GM06990 (cell line): ENCODE data around the gene FBF1.

Experiments
- DNase-seq: peaks from one replicate; pipeline ENCODE4 v3.0.0-alpha.2; 2011; ENCODE audit not compliant: insufficient read length; ENCODE audit errors: extremely low read depth
- H3K27me3 ChIP-seq: replicated peaks from 2 replicates; pipeline ENCODE4 v1.6.0; 2011; ENCODE audit warnings: low read length; ENCODE audit not compliant: control insufficient read depth, insufficient read depth
- H3K36me3 ChIP-seq: 2 replicates; pipeline ENCODE4 v1.5.1; 2011; ENCODE audit warnings: low read length; ENCODE audit not compliant: control insufficient read depth, insufficient read depth
- H3K4me3 ChIP-seq: replicated peaks from 2 replicates; pipeline ENCODE4 v1.5.1; 2011; ENCODE audit warnings: low read depth, mild to moderate bottlenecking, control low read depth, low read length
- TF ChIP-seq, protein P1 (sequence below): IDR thresholded peaks from 2 replicates; pipeline ENCODE4 v1.5.1; 2011; ENCODE audit warnings: low read length, control low read depth, mild to moderate bottlenecking, inconsistent platforms; ENCODE audit not compliant: insufficient read depth, poor library complexity, severe bottlenecking

FBF1 gene

DNA sequence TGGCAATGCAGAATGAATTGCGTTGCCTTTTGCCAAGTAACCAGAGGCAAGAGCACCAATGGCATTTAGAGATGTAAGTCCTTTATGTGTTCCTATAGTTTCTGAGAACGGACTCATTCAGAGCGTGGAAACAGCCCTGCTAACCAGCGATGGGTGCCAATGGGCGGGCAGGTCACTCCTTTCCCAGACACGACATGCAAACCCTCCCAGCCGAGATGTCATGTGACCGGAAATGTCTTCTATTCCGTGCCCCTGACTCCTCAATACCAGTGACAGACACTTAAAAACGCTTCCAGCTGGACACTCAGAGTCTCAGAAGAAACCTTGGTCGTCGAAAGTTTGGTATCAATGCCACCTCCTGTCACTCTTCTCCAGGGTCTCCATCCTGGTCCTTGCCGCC, 3.2 kb downstream of the FBF1 start:
- TF ChIP-seq, protein P1, sequence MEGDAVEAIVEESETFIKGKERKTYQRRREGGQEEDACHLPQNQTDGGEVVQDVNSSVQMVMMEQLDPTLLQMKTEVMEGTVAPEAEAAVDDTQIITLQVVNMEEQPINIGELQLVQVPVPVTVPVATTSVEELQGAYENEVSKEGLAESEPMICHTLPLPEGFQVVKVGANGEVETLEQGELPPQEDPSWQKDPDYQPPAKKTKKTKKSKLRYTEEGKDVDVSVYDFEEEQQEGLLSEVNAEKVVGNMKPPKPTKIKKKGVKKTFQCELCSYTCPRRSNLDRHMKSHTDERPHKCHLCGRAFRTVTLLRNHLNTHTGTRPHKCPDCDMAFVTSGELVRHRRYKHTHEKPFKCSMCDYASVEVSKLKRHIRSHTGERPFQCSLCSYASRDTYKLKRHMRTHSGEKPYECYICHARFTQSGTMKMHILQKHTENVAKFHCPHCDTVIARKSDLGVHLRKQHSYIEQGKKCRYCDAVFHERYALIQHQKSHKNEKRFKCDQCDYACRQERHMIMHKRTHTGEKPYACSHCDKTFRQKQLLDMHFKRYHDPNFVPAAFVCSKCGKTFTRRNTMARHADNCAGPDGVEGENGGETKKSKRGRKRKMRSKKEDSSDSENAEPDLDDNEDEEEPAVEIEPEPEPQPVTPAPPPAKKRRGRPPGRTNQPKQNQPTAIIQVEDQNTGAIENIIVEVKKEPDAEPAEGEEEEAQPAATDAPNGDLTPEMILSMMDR: no peak
- no peak for DNase-seq

DNA sequence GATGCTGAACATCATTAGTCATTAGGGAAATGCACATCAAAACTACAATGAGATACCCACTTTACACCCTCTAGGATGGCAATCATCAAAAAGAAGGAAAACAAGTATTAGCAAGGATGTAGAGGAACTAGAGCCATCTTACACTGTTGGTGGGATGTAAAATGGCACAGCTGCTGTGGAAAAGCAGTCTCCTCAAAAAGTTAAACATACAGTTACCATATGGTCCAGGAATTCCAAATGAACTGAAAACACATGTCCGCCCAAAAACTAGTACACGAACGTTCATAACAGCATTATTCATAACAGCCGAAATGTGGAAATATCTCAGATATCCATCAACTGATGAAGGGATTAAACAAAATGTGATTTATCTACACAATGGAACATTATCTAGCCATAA, 7.0 kb downstream of the FBF1 start:
- Histone ChIP-seq H3K4me3 (no peak overlapping the region), H3K27me3 (no peaks in the 10 kb centered on the region), H3K36me3 (no peaks in the 10 kb centered on the region)
- DNase-seq: no peak
- TF ChIP-seq, protein P1: no peak

More for the DNA sequence above, 3.2 kb downstream of the FBF1 start:
- Histone ChIP-seq H3K4me3 (no peak overlapping the region), H3K36me3 (no peaks in the 10 kb centered on the region), H3K27me3 (no peaks in the 10 kb centered on the region)

DNA sequence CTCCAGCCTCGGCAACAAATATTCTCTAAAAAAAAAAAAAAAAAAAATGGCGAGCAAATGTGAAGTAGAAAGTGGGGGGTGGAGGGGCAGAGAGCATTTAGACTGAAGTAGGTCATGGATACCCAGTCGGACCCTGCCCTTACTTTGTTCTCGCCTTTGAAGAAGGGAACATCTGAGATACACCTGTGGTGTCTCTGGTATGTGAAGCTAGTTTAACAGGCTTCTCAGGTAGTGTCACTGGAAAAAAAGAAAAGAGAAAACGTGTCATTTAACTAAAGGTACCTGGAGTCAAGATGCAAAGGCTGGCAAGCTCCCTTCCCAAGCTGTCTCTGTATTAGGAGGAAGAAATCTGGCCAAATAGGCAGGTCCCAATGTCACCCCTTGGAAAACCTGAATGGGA, 8.0 kb downstream of the FBF1 start:
- no peak for DNase-seq
- Histone ChIP-seq H3K4me3 (no peak overlapping the region), H3K27me3 (no peaks in the 10 kb centered on the region), H3K36me3 (no peaks in the 10 kb centered on the region)
- TF ChIP-seq, protein P1: no peak

GRCh38 chr17:75931062-75931461, 9.8 kb downstream of the FBF1 start:
- TF ChIP-seq, protein P1: no peak
- H3K36me3 ChIP-seq: no peaks in the 10 kb centered on the region; the same call in 1 of the 2 replicates
- DNase-seq: no peak
- H3K4me3 ChIP-seq: no peak overlapping the region
- H3K27me3 ChIP-seq: no peaks in the 10 kb centered on the region

DNA sequence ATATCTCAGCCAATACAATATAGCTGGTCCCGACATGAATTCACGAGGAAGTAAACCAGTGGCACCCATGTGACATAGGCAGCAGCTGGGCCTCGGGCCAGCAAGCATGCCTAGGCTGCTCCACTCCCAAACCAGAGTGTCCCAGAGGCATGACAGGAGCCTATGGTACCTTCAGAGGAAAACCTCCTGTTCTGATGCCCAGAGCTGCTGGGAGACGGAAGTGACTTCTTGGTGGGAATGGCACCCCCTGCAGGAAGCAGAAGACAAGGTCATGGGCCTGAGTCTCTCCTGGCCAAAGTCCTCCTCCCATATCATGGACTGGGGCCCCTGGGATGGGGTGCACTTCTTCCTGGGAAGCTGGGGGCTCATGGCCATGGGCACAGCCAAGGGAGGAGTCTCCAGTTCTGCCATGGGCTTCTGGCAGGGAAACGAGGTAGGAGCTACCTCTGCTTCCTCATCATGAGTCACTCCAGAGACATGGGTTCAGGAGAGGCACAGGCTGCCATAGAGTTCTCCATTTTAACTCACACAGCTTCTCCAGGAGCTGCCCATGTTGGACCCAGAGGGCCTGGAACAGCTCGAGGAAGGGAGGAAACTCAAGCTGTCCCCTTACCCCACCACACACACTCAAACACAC, 13.4 kb downstream of the FBF1 start:
- peaks cover 3% of the 10 kb centered on the region for H3K36me3 ChIP-seq
- no peak for DNase-seq
- no peaks in the 10 kb centered on the region for H3K27me3 ChIP-seq
- TF ChIP-seq, protein P1: peak; percentile 51
- H3K4me3 ChIP-seq: no peak overlapping the region

GRCh38 chr17:75926456-75926855, 14.4 kb downstream of the FBF1 start:
- no peak for DNase-seq
- Histone ChIP-seq H3K27me3 (no peaks in the 10 kb centered on the region), H3K4me3 (no peak overlapping the region), H3K36me3 (peaks cover 3% of the 10 kb centered on the region)
- TF ChIP-seq, protein P1: no peak
